H1 (cell line): ENCODE results near the gene VAV2. TPM values are rescaled to one million over a fixed set of nuclear protein-coding genes. Genes with fewer than 3 reads are reported as not detected.

Experiments used
- CTCF ChIA-PET: fragments of 300-600 bp; sonication (Branson Sonifier 250); formaldehyde crosslinking; loops from one replicate; lab custom pipeline; 2021; ENCODE audit not compliant: partially characterized antibody; lab: Charles Lee
- POLR2A ChIA-PET: fragments of 300-600 bp; sonication (Branson Sonifier 250); formaldehyde crosslinking; loops from one replicate; lab custom pipeline; 2021; ENCODE audit warnings: inconsistent platforms; ENCODE audit not compliant: partially characterized antibody; lab: Charles Lee
- DNase-seq, 2 experiments: peaks; one replicate each; pipeline versions ENCODE4 v3.0.0 to v3.0.0-alpha.2; 2010 to 2022; ENCODE audit warnings: low spot score in 2 of 2, low read depth in 1 of 2, mixed read lengths in 1 of 2
- FAIRE-seq: peaks from 2 replicates; lab custom pipeline; 2011; peaks lifted over from hg19 to GRCh38; lab: Jason Lieb, UNC
- H2AFZ ChIP-seq: 2 replicates; pipeline ENCODE4 v1.8.1; 2012; ENCODE audit warnings: low read length, inconsistent platforms
- H2AK5ac ChIP-seq: 2 replicates; pipeline ENCODE4 v1.6.1; 2013; ENCODE audit warnings: low read depth, low read length
- H2BK120ac ChIP-seq: replicated peaks from 2 replicates; pipeline ENCODE3; 2013; ENCODE audit warnings: low read depth, low read length, inconsistent platforms
- H2BK12ac ChIP-seq: 2 replicates; pipeline ENCODE4 v1.6.1; 2013; ENCODE audit warnings: low read depth, low read length
- H2BK15ac ChIP-seq: 2 replicates; pipeline ENCODE4 v1.6.1; 2013; ENCODE audit warnings: low read length
- H2BK20ac ChIP-seq: 2 replicates; pipeline ENCODE4 v1.6.1; 2013; ENCODE audit warnings: low read length
- H2BK5ac ChIP-seq: 2 replicates; pipeline ENCODE4 v1.6.1; 2013; ENCODE audit warnings: low read depth, low read length
- H3K14ac ChIP-seq: 2 replicates; pipeline ENCODE4 v1.6.1; 2013; ENCODE audit warnings: inconsistent platforms; ENCODE audit not compliant: insufficient read length
- H3K18ac ChIP-seq: 2 replicates; pipeline ENCODE4 v1.6.1; 2013; ENCODE audit warnings: low read length; ENCODE audit errors: extremely low read depth
- H3K23ac ChIP-seq: 2 replicates; pipeline ENCODE4 v1.6.1; 2013; ENCODE audit warnings: inconsistent platforms; ENCODE audit not compliant: insufficient read length
- H3K23me2 ChIP-seq: 2 replicates; pipeline ENCODE4 v1.6.1; 2013; ENCODE audit warnings: low read depth, low read length
- H3K27ac ChIP-seq: 2 replicates; pipeline ENCODE4 v1.6.1; 2011; ENCODE audit warnings: low read depth, low read length, inconsistent platforms
- H3K27me3 ChIP-seq, 4 experiments: replicated peaks in 1 of 4; 1 replicate in 1 of 4; 2 replicates in 3 of 4; pipeline versions ENCODE4 v1.6.1 to v1.8.1; 2011 to 2013; ENCODE audit warnings: low read length in 3 of 4, mild to moderate bottlenecking in 3 of 4, inconsistent platforms in 2 of 4, mixed read lengths in 2 of 4, moderate library complexity in 1 of 4; ENCODE audit not compliant: control insufficient read depth in 3 of 4, insufficient read depth in 3 of 4; ENCODE audit errors: extremely low read depth in 1 of 4
- H3K36me3 ChIP-seq, 4 experiments: 2 replicates each; pipeline versions ENCODE4 v1.6.1 to v1.8.1; 2011 to 2013; ENCODE audit warnings: mild to moderate bottlenecking in 4 of 4, low read length in 3 of 4, moderate library complexity in 2 of 4, control low read depth in 1 of 4, inconsistent platforms in 1 of 4; ENCODE audit not compliant: insufficient read depth in 4 of 4, control insufficient read depth in 2 of 4
- H3K4ac ChIP-seq: replicated peaks from 2 replicates; pipeline ENCODE3; 2013; ENCODE audit warnings: low read length, low read depth, mixed read lengths, inconsistent platforms; ENCODE audit not compliant: insufficient read length
- H3K4me1 ChIP-seq, 4 experiments: replicated peaks in 1 of 4; 1 replicate in 1 of 4; 2 replicates in 3 of 4; pipeline versions ENCODE4 v1.6.1 to v1.8.1; 2011 to 2013; ENCODE audit warnings: low read length in 3 of 4, inconsistent platforms in 2 of 4, mixed read lengths in 1 of 4; ENCODE audit not compliant: insufficient read depth in 4 of 4, control insufficient read depth in 3 of 4
- H3K4me2 ChIP-seq, 2 experiments: 2 replicates each; pipeline versions ENCODE4 v1.6.1 to v1.8.1; 2011 to 2013; ENCODE audit warnings: low read depth in 2 of 2, low read length in 2 of 2, control low read depth in 1 of 2, inconsistent platforms in 1 of 2, mild to moderate bottlenecking in 1 of 2; ENCODE audit not compliant: insufficient read depth in 1 of 2
- H3K4me3 ChIP-seq, 4 experiments: fragments of 200-600, 300-600 bp in 1 of 4; sonication (generic), shearing (Covaris generic), sonication (Bioruptor Twin) in 1 of 4; 2 replicates each; pipeline versions ENCODE4 v1.5.1 to v1.8.1; 2011 to 2016; ENCODE audit warnings: low read length in 4 of 4, low read depth in 3 of 4, control low read depth in 2 of 4, inconsistent platforms in 2 of 4, mild to moderate bottlenecking in 2 of 4, mixed read lengths in 1 of 4, moderate library complexity in 1 of 4; ENCODE audit not compliant: insufficient read depth in 2 of 4; ENCODE audit errors: extremely low read depth in 1 of 4
- H3K56ac ChIP-seq: replicated peaks from 2 replicates; pipeline ENCODE3; 2013; ENCODE audit warnings: low read depth, mild to moderate bottlenecking, mixed read lengths, low read length, inconsistent platforms; ENCODE audit not compliant: insufficient read length
- H3K79me1 ChIP-seq: 2 replicates; pipeline ENCODE4 v1.6.1; 2013; ENCODE audit warnings: low read depth, low read length, control low read depth
- H3K79me2 ChIP-seq, 2 experiments: 2 replicates each; pipeline versions ENCODE4 v1.6.1 to v1.8.1; 2012 to 2013; ENCODE audit warnings: low read length in 2 of 2, mild to moderate bottlenecking in 2 of 2, inconsistent platforms in 1 of 2; ENCODE audit not compliant: insufficient read depth in 2 of 2, control insufficient read depth in 1 of 2
- H3K9ac ChIP-seq, 4 experiments: replicated peaks in 1 of 4; 1 replicate in 1 of 4; 2 replicates in 3 of 4; pipeline versions ENCODE4 v1.6.1 to v1.8.1; 2011 to 2013; ENCODE audit warnings: low read depth in 3 of 4, low read length in 3 of 4, control low read depth in 2 of 4, mild to moderate bottlenecking in 2 of 4, moderate library complexity in 2 of 4, inconsistent platforms in 1 of 4; ENCODE audit errors: extremely low read depth in 1 of 4
- H3K9me3 ChIP-seq, 2 experiments: 2 replicates each; pipeline versions ENCODE4 v1.6.1 to v1.8.1; 2012 to 2013; ENCODE audit warnings: mild to moderate bottlenecking in 2 of 2, moderate library complexity in 2 of 2, control low read depth in 1 of 2, inconsistent platforms in 1 of 2, low read depth in 1 of 2, low read length in 1 of 2, mixed read lengths in 1 of 2; ENCODE audit not compliant: insufficient read depth in 2 of 2
- H4K20me1 ChIP-seq, 2 experiments: replicated peaks in 1 of 2; 2 replicates each; pipeline versions ENCODE3 to v1.8.1; 2011 to 2013; ENCODE audit warnings: inconsistent platforms in 2 of 2, low read length in 2 of 2, mild to moderate bottlenecking in 1 of 2; ENCODE audit not compliant: insufficient read depth in 2 of 2, control insufficient read depth in 1 of 2
- H4K5ac ChIP-seq: 2 replicates; pipeline ENCODE4 v1.6.1; 2013; ENCODE audit warnings: low read length, low read depth, mixed read lengths, inconsistent platforms; ENCODE audit not compliant: insufficient read length
- H4K8ac ChIP-seq: 2 replicates; pipeline ENCODE4 v1.8.0; 2013; ENCODE audit warnings: mild to moderate bottlenecking, moderate library complexity, low read length, inconsistent platforms; ENCODE audit not compliant: insufficient read depth; ENCODE audit errors: extremely low read depth
- H4K91ac ChIP-seq: replicated peaks from 2 replicates; pipeline ENCODE3; 2013; ENCODE audit warnings: low read length, mixed read lengths, inconsistent platforms; ENCODE audit not compliant: insufficient read length
- CBX5 ChIP-seq: fragments of 300-800, 300-1000 bp; sonication (generic); IDR thresholded peaks from 2 replicates; pipeline ENCODE4 v1.7.1; 2016; ENCODE audit warnings: antibody characterized with exemption, low read length, low read depth
- CHD1 ChIP-seq: IDR thresholded peaks from 2 replicates; pipeline ENCODE4 v1.6.1; 2012; ENCODE audit warnings: low read depth, low read length, improper control_type of control experiment
- CTBP2 ChIP-seq: IDR thresholded peaks from 2 replicates; pipeline ENCODE4 v1.7.0; 2011; ENCODE audit warnings: borderline replicate concordance, mild to moderate bottlenecking, moderate library complexity, mixed read lengths, low read length; ENCODE audit not compliant: insufficient read depth, insufficient read length
- EGR1 ChIP-seq: IDR thresholded peaks from 2 replicates; pipeline ENCODE4 v1.6.1; 2011; ENCODE audit warnings: low read depth, low read length, borderline replicate concordance
- FOSL1 ChIP-seq: IDR thresholded peaks from 2 replicates; pipeline ENCODE4 v1.6.1; 2011; ENCODE audit warnings: mild to moderate bottlenecking, low read depth, low read length, moderate library complexity; ENCODE audit not compliant: insufficient read depth
- KDM4A ChIP-seq: IDR thresholded peaks from one replicate; pipeline ENCODE4 v1.7.1; 2012; ENCODE audit warnings: low read depth, mild to moderate bottlenecking, moderate library complexity, low read length, inconsistent platforms; ENCODE audit not compliant: severe bottlenecking
- NRF1 ChIP-seq: IDR thresholded peaks from 2 replicates; pipeline ENCODE4 v1.6.1; 2011; ENCODE audit warnings: mild to moderate bottlenecking, low read depth, low read length, improper control_type of control experiment
- PHF8 ChIP-seq: fragments of 200-600 bp; sonication (generic); conservative IDR thresholded peaks from 2 replicates; pipeline ENCODE4 v1.7.1; 2012; ENCODE audit warnings: low read depth, mild to moderate bottlenecking, inconsistent platforms, low read length, moderate library complexity
- POLR2AphosphoS5 ChIP-seq: IDR thresholded peaks from 2 replicates; pipeline ENCODE4 v1.6.1; 2011; ENCODE audit warnings: low read depth, low read length
- SIN3A ChIP-seq, 2 experiments: IDR thresholded peaks in 1 of 2; conservative IDR thresholded peaks in 1 of 2; 2 replicates each; pipeline ENCODE4 v1.6.1; 2011 to 2012; ENCODE audit warnings: low read length in 2 of 2, improper control_type of control experiment in 1 of 2, low read depth in 1 of 2, mild to moderate bottlenecking in 1 of 2
- SIRT6 ChIP-seq: IDR thresholded peaks from one replicate; pipeline ENCODE4 v1.7.1; 2012; ENCODE audit warnings: low read length, inconsistent platforms
- SRF ChIP-seq: IDR thresholded peaks from 2 replicates; pipeline ENCODE4 v1.6.1; 2011; ENCODE audit warnings: mild to moderate bottlenecking, low read depth, low read length, moderate library complexity
- WGBS, 2 experiments: shearing (Covaris generic) in 1 of 2; methylation state at CpG; one replicate each; pipeline versions ENCODE4 v1.1.6 to v1.1.7; 2013 to 2015; ENCODE audit warnings: low lambda C conversion rate in 2 of 2, mixed read lengths in 2 of 2, inconsistent platforms in 1 of 2, low coverage in 1 of 2, missing lambda C conversion rate in 1 of 2; ENCODE audit not compliant: insufficient replicate concordance in 2 of 2, insufficient coverage in 1 of 2, insufficient read length in 1 of 2; ENCODE audit errors: extremely low coverage in 1 of 2, missing lambda C conversion rate in 1 of 2; 5-methylcytosine and 5-hydroxymethylcytosine counted together
- polyA plus RNA-seq, 7 experiments: library from polyadenylated mRNA; depleted of rRNA in 3 of 7; stranded (reverse) in 5 of 7; unstranded in 2 of 7; fragments of >200 nt in 5 of 7; fragments of 200-250 nt in 2 of 7; gene quantifications; 1 replicate in 5 of 7; 2 replicates in 1 of 7; 4 replicates in 1 of 7; pipeline versions ENCODE4 v1.2.1 to v1.2.3, GENCODE V29; 2011 to 2013; ENCODE audit warnings: missing spikeins in 2 of 7, mixed read lengths in 2 of 7
- total RNA-seq: library from RNA; stranded (reverse); fragmentation: NEBNext Ultra II Directional; extraction: Animal tissue kit (Norgen Biotek cat#: 25700); gene quantifications from 2 replicates; pipeline ENCODE4 v1.2.1, GENCODE V29; 2021

Gene VAV2
- total and polyA plus RNA-seq, 2 of the 8 experiments (the other 6 are each of a cell fraction or from before 2014, with no cell fraction given), result 13.6 to 37.6 TPM

- Histone ChIP-seq H4K5ac (no peak overlapping the region), H3K27ac (no peak overlapping the region), H2BK20ac (no peak overlapping the region), H3K79me2 (no peaks in the 10 kb centered on the region), H4K91ac (no peak overlapping the region), H3K4me3 (no peak overlapping the region), H3K36me3 (peaks cover 0 to 3% (median 0%) of the 10 kb centered on the region in 4 experiments; a peak in 1 of 8 replicates), H3K79me1 (no peaks in the 10 kb centered on the region), H2BK120ac (no peak overlapping the region), H3K4ac (no peak overlapping the region), H2AFZ (no peak overlapping the region), H2BK15ac (no peak overlapping the region), H2BK5ac (peak overlapping the region; percentile 16; the same call in 1 of the 2 replicates), H3K23me2 (no peaks in the 10 kb centered on the region), H3K23ac (no peak overlapping the region), H3K56ac (no peak overlapping the region), H2AK5ac (no peak overlapping the region), H3K14ac (no peak overlapping the region), H3K9me3 (no peaks in the 10 kb centered on the region), H3K4me2 (no peak overlapping the region), H3K9ac (no peak overlapping the region), H4K8ac (0 out of 2 replicates have a peak overlapping the region, but pooled peaks have one; percentile 68), H3K18ac (no peak overlapping the region), H4K20me1 (peaks cover 0 to 5% of the 10 kb centered on the region in 2 experiments), H3K4me1 (no peaks in the 10 kb centered on the region), H3K27me3 (no peaks in the 10 kb centered on the region), H2BK12ac (no peak overlapping the region)
- 94% methylated on average over 13 of the region's 13 CpGs; no CpG with 5 or more reads in 1 of the 2 experiments for WGBS, 2 experiments
- no peak for FAIRE-seq
- DNase-seq, result no peak
- ChIA-PET CTCF (interaction anchor here (1.2 to 5.1 kb wide), 4 partner anchors 14 to 186 kb away, joined by 3 to 23 read pairs (median 8); no protein-coding TSS in a partner anchor), POLR2A (no interaction called here)
- no peak for TF ChIP-seq NRF1
- no peak for TF ChIP-seq SIN3A (conservative IDR thresholded peaks at IDR 0.05 in 1 of 2, IDR thresholded peaks at IDR 0.05 in 1 of 2; ENCODE audit: low read depth in 1 of 2, low read length in 2 of 2)
- no peak for TF ChIP-seq KDM4A
- TF ChIP-seq POLR2AphosphoS5, result no peak
- TF ChIP-seq SIRT6, result no peak
- no peak for TF ChIP-seq CTBP2
- TF ChIP-seq FOSL1, result no peak
- no peak for TF ChIP-seq SRF
- TF ChIP-seq PHF8, result no peak
- no peak for TF ChIP-seq EGR1
- no peak for TF ChIP-seq CBX5
- no peak for TF ChIP-seq CHD1
These were observed 184.3 kb downstream of the VAV2 start for GRCh38 chr9:133807818-133808217.
